OCI-LY1 (cell line): ENCODE results near the gene PIH1D1.

Experiments
- CTCF ChIP-seq: fragments of 200-600 bp; sonication (generic), shearing (Covaris generic); IDR thresholded peaks from 2 replicates; pipeline ENCODE4 v1.5.1; 2017; ENCODE audit warnings: mild to moderate bottlenecking, antibody characterized with exemption, low read length, moderate library complexity, mixed read lengths
- EZH2 ChIP-seq: fragments of 200-600 bp; sonication (generic), shearing (Covaris generic); IDR thresholded peaks from 2 replicates; pipeline ENCODE4 v1.8.0; 2017; ENCODE audit warnings: borderline replicate concordance, mixed run types, mild to moderate bottlenecking, antibody characterized with exemption, low read length, moderate library complexity, mixed read lengths

- no peak for TF ChIP-seq CTCF
- TF ChIP-seq EZH2, result no peak
These were observed 51.6 kb downstream of the PIH1D1 start for GRCh38 chr19:49400029-49400428.
